ENCODE data around the gene GRID1.
"Not testable (repeated sequence)": the region's sequence is repeated elsewhere in the genome, so short reads cannot be mapped to it uniquely, and the experiment has no call there.

The GRID1 gene

DNA sequence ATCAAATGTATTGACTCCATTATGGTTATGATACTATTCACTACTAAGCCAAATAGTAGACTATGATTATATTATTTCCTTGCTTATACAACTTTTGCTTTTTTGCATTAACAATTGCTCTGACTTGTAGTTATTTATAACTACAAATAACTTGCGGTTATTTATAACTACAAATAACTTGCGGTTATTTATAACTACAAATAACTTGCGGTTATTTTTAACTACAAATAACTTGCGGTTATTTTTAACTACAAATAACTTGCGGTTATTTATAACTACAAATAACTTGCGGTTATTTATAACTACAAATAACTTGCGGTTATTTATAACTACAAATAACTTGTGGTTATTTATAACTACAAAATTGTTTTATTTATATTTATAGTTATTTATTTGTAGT lies 436.6 kb downstream of the GRID1 start:
- DNase-seq = not testable (repeated sequence)

DNA sequence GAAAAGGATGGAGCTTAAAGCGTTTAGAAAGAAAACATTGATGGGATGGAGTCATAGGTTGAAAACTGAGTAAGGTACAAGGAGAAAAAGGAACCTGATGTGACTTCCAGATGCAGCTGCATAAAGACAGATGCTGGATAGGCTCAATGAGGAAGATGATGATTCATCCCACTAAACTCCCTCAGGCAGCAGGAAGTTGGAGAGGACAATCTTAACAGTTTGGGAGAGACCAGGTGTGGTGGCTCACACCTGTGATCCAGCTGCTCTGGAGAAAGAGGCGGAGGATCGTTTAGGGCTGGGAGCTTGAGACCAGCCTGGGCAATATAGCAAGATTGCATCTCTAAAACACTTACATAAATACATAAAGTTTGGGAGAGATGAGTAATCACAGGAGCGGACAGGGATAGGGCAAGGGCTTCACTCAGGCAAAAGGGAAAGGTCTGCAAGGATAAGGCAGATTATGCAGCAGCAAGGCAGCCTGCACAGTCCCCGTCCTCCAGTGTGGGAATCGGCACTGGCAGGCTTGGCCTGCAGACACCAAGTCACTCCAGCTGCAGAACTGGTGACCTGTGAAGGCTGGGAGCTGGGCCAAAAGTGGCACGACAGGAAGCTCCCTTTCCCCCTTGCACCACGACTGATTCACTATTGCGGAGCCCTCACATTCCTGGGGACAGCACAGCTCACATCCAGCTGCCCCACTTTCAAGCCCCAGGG lies 438.5 kb downstream of the GRID1 start:
- DNase-seq = no peak

DNA sequence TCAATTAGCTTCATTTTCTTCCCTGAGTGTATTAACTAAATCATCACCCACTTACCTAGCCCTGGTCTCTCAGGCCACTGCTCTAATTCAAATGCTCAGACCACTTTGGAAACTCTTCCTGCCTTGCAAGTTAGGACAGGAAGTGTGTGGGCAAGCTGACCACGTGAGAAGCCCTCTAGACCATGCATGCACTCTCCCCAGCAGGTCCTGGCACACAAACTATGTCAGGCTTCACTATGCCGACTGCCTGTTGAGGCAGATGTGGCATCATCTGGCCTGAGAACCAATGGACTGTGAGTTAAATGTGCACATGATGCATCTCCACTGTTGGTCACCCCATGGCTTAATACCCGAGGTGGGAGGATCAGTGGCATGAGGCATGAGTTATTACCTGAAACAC lies 439.6 kb downstream of the GRID1 start:
- no peak for DNase-seq

DNA sequence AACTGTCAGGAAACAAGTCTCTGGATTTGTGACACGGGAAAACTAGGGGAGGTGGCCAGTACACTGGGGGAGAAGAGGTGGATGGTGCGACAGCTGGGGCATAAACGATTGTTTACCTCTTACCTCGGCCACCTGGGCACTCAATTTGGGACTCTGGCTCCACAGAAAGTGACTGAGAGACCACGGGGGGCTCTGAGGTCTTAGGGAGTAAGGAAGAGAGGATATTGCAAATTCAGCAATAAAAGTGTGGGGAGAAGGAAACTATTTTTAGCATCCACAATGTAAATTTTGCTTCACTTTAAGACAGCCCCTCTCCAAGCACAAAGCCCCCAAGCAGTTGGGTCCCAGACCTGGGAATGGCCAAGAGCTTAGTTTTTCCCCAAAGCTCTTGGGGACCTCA lies 440.5 kb downstream of the GRID1 start:
- DNase-seq = no peak

DNA sequence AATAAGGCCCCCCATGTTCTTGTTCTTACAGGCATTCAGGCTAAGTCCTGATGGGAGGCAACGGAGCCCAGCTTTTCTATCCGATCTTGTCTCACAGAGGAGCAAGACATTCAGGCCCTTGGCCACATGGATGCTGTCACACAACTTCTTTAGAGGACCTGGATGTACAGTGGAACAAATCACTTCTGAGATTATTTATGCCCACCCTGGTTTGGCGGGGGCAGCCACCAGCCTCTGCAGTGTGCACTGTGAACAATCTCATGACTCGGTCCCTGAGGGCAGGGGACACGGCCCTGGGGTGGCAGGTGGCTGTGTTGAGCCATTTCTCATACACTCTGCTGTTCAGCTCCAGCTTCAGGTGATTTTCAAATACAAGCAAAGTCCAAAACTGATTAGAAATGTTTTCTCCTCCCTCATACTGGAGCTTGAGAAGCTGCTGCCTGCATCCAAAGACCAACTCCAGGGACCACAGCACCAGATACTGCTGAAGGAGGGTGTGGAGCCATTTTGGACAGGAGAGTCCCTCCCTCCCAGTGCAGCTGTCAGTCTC lies 441.3 kb downstream of the GRID1 start:
- DNase-seq = no peak

DNA sequence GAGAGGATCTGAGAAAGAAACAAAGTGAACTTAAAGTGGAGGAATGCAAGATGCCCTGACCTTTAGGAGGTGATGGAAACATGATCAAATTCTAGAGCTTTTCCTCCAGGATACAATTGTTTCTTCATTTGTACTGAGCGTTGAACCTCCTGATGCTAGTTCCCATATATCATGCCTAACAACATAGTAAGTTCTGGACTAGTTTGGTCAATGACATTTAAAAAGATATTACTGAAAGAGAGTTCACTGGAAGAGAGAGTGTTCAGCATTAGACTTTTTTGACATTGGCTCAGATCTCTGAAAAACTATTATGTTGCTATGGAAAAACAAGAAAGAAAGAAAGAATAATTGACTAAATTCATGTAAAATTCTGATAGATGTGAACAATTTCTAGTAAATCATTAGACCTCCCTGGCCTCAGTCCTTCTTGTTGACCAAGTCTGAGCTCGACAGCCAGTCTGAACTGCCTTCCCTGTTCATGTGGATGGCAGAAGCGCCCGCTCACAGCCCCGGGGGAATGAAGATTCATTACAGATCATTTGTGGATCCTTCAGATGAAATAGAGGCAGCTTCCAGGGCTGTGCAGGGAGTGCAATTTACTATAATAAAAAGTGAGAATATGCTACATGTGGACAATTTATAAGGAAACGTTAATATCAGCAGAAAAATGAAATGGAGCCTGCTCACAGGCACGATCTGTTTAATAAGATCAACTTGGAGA lies 442.1 kb downstream of the GRID1 start:
- DNase-seq = no peak

DNA sequence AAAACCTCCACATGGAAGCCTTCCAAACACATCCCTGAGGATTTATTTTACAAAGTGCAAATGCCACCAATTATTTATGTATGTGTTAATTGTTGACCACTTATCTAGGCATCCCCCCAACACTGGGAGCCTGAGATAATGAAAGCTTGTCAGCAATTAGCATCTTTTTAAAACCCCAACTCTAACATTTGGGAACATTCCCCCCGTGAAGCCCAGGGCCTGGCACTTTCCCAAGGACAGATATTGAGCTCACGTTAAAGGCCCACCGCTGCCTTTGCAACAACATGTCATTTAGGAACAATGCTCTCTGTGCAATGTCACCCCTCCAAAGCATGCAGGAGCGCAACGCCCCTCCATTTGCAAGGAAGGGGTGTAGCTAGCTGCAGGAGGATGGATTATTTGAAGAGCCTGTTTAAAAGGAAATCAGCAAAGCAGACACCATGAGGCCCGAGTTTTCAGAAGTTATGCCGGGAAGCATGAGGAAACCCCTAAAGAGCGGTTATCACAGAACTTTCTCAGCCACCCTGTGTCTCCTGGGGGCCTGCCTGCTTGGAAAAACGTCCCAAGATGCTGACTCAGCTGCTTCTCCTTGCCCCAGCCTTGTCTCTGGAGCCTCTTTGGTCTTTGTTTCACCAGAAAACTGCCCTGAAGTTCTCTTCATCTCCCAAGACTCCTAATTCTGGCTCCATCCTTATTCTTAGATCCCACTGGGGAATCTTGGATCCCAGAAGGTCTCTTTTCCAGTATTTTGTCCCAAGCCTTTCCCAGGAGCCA lies 444.1 kb downstream of the GRID1 start:
- no peak for DNase-seq

DNA sequence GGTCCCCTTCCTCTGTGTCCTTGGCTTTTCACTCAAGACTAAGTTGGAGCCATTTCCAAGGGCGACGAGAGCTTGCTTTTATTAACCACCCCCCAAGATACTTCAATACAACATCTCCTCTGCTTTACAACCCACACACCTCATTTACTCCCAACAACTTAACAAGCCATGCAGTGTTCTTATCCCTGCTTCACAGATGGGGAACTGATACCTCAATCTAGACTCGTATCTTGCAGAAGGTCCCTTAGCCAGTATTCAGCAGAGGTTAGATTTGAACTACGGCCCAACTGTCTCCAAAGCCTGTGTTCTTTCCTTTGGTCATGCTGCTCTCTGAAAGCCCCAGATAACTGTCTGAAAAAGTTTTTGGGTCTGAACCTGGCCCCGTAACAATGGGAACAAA lies 444.8 kb downstream of the GRID1 start:
- DNase-seq = no peak

DNA sequence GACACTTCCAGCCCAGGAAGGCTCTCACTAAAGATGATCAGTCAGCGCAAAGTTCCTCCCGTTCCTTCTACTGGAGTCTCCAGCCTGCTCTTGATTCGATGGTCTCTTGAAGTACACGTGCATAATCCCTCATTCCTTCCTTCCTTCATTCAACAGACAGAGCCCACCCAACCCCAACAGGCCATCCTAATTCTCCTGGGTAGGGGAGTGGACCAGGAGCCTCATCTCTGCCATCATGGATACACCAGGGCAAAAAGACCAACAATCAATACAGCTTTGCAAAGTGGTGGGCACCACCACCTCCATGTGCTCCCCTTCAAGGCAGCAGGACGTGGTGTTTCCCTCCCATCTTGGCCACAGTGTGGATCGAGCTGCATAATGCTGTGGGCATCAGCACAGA lies 446.3 kb downstream of the GRID1 start:
- DNase-seq = no peak

DNA sequence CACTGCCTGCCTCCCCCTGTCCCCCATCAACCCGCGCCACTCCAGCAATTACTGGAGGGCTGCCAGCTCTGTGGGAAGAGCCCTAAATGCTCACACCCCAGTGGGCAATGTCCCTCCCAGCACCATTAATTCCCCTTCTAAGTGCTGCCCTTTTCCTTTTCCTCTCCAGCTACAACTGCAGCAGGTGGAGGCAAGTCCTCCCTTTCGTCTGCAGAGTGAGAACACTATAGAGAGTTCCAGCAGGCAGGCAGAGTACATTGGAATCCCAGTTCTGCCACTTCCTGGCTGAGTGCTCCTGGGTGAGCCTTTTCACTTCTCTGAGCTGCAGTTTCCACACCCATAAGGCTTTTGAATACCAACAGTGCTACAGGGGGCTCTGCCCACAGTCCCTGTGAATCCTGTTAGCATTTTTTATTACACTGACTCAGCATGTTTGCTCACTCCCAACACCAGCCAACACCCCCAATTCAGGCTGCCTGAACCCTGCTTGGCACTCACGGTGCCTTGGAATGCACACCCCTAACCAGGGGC lies 447.0 kb downstream of the GRID1 start:
- no peak for DNase-seq

DNA sequence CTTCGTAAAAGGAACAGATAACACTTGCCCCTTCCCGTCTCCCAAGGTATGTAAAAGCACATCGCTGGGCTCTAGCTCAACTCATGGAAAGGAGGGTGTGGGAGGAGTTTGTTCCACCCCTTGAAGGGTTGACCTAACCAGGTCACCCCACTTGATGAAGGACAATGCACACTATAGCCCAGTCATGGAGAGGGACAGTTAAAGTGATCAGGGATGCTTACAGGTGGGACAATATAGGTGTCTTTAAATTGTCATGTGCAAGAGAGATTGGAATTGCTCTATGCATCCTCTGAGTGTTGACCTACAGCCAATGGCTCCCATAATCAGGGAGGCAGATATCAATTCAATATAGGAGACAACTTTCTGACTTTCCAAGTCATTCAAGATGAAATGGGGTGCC lies 448.2 kb downstream of the GRID1 start:
- DNase-seq = no peak

DNA sequence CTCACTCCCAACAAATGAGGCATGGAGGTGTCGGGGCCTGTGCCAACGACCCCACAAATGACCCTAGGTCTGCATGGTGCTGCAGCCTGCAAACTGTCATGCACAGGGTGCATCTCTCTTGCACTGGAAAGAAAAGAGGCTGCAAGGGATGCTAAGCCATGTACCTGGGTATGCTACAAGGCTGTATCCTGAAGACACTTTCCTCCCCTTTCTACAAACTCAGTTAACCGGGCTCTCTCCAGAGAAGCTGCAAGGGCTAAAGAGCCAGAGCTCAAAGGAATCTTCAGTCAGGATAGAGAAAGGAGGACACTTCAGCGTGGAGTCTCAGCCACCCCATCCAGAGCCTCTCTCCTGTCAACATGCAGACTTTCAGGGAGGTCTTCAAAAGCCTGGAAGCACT lies 449.0 kb downstream of the GRID1 start:
- DNase-seq = no peak

DNA sequence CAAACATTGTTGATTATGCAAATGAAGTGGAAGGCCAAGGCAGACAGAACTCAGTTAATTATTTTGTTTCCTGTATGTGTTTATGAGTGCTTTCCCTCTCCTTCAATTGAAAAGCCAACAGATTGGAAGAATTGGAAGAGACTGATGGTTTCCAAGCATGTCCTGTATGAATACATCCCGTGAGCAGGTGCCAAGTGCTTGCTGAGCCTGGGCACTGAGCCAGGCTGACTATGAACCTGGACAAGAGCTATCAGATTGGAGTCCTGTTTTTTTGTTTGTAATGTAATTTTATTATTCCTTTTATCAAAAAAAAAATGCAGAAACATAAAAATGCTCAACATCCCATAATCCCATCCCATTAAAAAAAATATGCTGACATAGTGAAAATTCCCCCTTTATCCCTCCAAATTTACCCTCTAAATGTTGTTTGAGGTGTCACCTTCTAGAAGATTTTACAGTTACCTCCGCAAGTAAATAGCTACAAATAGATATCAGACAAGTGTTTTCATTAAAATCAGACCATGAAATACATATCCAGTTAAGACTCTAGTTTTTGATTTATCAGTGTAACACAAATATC lies 449.5 kb downstream of the GRID1 start:
- no peak for DNase-seq

DNA sequence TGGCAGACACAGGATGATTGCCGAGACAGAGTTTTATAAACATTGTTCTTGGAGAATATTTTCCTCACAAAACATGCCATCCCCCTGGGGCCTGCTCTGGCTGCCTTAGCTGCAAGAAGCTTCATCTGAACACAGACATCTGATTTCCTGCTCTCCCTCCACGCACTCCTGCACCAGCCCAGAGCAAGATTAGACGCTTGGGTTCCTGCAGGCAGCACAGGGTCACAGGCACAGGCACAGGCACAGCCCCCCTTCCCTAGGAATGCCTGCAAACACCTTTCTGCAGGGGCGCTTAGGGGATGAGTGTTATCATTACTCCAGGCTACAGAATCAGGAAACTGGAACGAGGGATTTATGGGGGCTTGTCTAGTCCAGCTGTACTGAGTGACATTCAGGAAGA lies 450.3 kb downstream of the GRID1 start:
- DNase-seq = no peak

DNA sequence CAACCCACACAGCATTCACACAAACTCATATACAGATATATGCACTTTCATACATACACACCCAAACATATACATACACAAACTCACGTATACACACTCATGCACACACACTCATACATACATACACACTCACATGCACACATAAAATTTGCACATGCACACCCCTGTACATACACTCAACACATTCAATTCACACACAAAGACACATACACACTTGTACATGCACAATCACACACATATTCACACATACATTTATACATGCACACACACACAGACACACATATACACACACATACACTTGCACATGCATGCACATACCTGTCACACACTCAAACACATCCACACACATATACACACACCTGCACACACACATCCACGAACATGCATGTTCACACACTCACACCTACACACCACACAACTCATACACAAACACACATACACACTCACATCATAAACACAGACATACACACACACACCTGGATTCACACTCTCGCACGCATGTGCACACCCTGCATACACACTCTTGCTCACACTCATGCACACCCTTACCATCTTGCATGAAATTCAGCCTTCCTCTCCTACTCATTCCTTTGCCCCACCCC lies 451.2 kb downstream of the GRID1 start:
- no peak for DNase-seq

DNA sequence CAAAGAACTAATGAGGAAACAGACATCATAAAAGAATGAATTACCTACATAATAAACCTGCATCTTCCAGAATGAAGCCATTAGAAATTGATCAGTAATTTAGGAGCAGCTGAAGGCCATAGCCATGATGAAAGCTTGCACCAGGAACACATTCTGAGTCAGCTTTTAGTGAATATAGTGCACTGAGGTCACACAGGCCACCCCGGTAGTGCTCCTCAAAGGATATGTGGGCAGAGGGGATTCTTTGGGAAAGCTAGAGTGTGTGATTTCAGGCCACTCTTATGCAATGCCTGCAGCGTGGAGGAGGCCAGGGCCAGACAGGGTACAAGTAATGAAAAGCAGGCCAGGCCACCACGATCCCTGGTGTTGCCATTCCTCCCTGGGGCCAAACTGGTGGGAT lies 451.9 kb downstream of the GRID1 start:
- no peak for DNase-seq

DNA sequence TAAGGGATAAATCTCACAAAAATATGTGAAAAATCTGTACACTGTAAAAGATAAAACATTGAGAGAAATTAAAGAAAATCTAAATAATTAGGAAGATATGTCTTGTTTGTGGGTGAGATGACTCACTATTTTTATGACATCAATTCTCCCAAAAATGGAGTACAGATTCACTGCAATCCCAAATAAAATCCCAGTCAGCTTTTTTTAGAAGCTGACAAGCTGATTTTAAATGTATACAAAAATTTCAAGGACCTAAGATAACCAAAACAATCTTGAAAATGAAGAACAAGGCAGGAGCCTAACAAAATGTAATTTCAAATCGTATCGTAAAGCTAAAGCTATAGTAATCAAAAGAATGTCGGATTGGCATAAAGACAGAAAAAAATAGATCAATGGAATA lies 458.1 kb downstream of the GRID1 start:
- DNase-seq = no peak

DNA sequence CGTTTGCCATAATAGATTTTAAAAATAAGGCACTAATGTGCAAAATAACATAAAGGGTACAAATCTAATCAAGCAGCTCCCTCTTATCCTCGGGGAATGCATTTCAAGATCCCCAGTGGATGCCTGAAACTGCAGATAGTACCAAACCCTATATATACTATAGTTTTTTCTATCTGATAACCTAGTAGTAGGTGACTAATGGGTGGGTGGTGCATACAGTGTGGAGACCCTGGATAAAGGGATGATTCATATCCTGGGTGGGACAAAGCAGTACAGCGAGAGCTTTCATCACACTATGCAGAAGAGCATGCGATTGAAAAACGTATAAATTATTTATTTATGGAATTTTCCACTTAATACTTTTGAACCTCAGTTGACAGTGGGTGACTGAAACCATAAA lies 464.5 kb downstream of the GRID1 start:
- DNase-seq = no peak

DNA sequence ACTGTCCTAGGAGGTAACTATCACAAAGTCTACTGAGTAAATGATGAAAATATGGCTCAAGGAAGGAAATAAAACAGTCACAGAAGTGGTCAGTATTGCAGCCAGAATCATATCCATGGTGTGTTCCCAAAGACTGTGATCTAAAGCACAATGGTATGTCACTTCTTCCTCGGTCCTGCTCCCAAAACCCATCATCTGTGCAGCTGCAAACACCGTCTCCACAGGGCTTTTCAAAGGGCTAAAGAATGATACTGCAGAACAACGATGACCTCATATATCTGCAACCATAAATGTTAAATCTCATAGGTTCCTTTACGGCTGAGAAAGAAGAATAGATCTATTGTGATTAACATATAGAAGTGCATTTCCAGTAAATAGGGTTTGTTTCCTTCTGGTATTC lies 465.0 kb downstream of the GRID1 start:
- no peak for DNase-seq

DNA sequence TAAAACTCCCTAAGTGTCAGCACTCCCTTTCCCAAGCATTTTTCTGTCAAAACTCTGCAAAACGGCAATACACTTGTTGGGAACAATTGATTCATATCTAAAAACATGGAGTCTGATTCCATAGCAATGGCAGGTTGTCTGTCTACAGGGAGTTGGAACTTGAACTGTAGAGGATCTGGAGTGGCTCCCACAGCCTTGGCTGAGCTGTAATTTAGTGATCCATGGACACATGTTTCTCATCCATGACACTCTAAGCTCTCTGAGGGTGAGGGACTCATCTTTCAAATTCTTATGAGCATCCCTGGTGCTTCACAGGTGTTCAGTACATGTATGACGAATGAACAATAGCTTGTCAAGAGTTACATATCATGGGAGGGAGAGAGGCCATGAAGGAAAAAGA lies 466.1 kb downstream of the GRID1 start:
- DNase-seq = no peak

DNA sequence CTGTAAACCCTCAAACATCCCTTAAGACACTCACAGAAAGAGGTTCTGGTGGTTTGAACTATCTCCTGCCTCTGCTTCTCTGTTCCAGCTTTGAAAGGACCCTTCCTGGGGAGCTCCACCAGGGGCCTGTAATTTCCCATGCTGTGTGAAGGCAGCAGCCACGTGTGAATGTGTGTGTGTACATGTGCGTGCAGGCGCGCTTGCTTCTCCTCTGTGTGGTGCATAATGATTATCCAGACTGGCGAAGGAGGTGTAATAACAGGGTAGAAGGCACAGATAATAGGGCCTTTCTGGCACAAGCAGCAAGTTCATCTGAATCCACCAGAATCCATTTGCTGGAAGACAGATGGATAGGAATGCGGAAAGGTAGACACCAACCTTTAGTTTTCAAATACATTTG lies 466.5 kb downstream of the GRID1 start:
- DNase-seq = no peak

DNA sequence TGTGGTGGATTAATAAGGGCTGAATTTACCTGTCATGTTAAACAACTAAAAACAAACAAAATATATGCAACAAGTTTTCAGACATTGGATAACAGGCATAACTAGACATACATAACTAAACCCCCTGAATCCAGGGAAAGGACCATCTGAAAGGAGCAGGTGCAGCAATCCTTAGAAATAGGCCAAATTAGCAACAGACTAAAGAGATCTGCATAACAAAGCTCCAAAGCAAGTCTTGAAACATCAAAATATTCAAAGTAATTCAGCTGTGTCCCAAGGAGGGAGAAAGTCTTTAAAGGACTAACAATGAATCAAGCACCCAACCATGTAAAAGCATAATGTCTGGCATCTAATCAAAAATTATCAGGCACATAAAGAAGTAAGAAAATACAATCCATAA lies 475.1 kb downstream of the GRID1 start:
- DNase-seq = no peak

DNA sequence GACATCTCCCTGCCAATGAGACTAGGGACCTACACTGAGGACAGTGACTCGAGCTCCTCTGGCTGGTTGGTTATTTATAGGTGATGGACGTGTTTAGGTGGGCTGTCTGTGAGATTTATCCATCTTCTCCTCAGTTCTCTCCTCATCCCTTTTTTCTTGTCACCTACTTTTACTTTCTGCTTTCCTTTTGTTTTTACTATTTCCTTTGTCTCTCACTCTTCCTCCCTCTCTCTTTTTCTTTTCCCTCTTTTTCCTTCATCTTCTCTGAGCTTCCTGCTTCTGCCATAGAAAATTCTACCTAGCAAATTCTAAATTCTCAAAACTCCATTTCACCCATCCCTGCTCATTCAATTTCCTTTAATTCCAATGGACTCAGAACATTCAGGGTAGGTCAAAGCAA lies 478.0 kb downstream of the GRID1 start:
- no peak for DNase-seq

Measured in NCI-H524 treated with DMSO at 0.1 percent for 48 hours (cell line).